HG03469 (cell line): ENCODE results near the gene DCBLD1.

ENCODE experiments used
- ATAC-seq: cut with Tn5 transposase; IDR thresholded peaks from one replicate; pipeline ENCODE4 v1.9.1; 2021; ENCODE audit warnings: mild to moderate bottlenecking, moderate library complexity, moderate number of reproducible peaks; ENCODE audit not compliant: unreplicated experiment

Gene DCBLD1

GRCh38 chr6:117552618-117553017 lies 70.1 kb downstream of the DCBLD1 start:
- no peak for ATAC-seq

- ATAC-seq = no peak
Observed at GRCh38 chr6:117553142-117553541, 70.7 kb downstream of the DCBLD1 start.

GRCh38 chr6:117555262-117555849 lies 72.9 kb downstream of the DCBLD1 start:
- no peak for ATAC-seq

GRCh38 chr6:117555882-117556498 lies 73.5 kb downstream of the DCBLD1 start:
- ATAC-seq = no peak

- ATAC-seq = no peak
Observed at GRCh38 chr6:117557951-117558350, 75.5 kb downstream of the DCBLD1 start.

- no peak for ATAC-seq
Observed at GRCh38 chr6:117558818-117559217, 76.3 kb downstream of the DCBLD1 start.

- ATAC-seq = no peak
Observed at GRCh38 chr6:117559299-117559698, 76.8 kb downstream of the DCBLD1 start.

GRCh38 chr6:117561128-117561527 lies 78.7 kb downstream of the DCBLD1 start:
- no peak for ATAC-seq

GRCh38 chr6:117564681-117565080 lies 82.2 kb downstream of the DCBLD1 start:
- no peak for ATAC-seq

GRCh38 chr6:117568247-117568646 lies 85.8 kb downstream of the DCBLD1 start:
- no peak for ATAC-seq

- ATAC-seq = no peak
Observed at GRCh38 chr6:117568831-117569410, 86.4 kb downstream of the DCBLD1 start.

GRCh38 chr6:117573006-117573680 lies 90.7 kb downstream of the DCBLD1 start:
- no peak for ATAC-seq

- no peak for ATAC-seq
Observed at GRCh38 chr6:117574198-117574597, 91.7 kb downstream of the DCBLD1 start.

GRCh38 chr6:117585647-117586046 lies 103.2 kb downstream of the DCBLD1 start:
- no peak for ATAC-seq

GRCh38 chr6:117590447-117590846 lies 108.0 kb downstream of the DCBLD1 start:
- ATAC-seq = no peak

GRCh38 chr6:117591405-117591804 lies 108.9 kb downstream of the DCBLD1 start:
- ATAC-seq = no peak

GRCh38 chr6:117592983-117593759 lies 110.7 kb downstream of the DCBLD1 start:
- ATAC-seq = no peak

GRCh38 chr6:117595099-117595923 lies 112.8 kb downstream of the DCBLD1 start:
- ATAC-seq = no peak

- no peak for ATAC-seq
Observed at GRCh38 chr6:117597755-117598154, 115.3 kb downstream of the DCBLD1 start.
